ENCODE results near the gene CPSF4.

The CPSF4 gene

DNA sequence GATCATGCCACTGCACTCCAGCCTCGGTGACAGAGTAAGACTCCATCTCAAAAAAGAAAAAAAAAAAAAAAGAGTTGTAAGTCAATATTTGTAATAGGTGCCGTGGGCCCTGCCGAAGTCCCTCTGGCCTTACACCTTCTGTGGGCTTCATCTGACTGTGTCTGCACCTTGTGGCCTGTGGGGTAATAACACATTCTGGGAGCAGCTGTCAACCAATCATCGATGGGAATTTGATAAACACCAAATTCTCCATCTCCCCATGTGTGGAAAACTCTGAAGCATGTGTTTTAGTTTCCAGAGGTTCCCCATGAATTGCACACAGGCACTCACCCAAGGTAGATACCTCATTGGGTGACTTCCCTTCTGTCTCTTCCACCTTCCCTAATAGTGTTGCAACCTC, 50.5 kb downstream of the CPSF4 start:
- peaks cover 13% of the 10 kb centered on the region for H3F3A ChIP-seq (ENCODE audit: insufficient read depth)
- H3K9me3 ChIP-seq (ENCODE audit: insufficient read depth, low read length): peaks cover 6% of the 10 kb centered on the region; the same call in 1 of the 2 replicates
- peaks cover 13% of the 10 kb centered on the region for H3K36me3 ChIP-seq (ENCODE audit: low read length)
- no peak overlapping the region for H2AFZ ChIP-seq (ENCODE audit: low read depth, low read length, severe bottlenecking)
- no peaks in the 10 kb centered on the region for H3K9me2 ChIP-seq (replicated peaks; ENCODE audit: insufficient read depth, low read length)
- H3K79me2 ChIP-seq (ENCODE audit: insufficient read depth, low read length): peaks cover 7% of the 10 kb centered on the region; the same call in 1 of the 2 replicates
- H3K9ac ChIP-seq (ENCODE audit: low read length): no peak overlapping the region
- H3K4me2 ChIP-seq (ENCODE audit: low read depth, low read length, poor library complexity, severe bottlenecking): no peak overlapping the region
- H3K27ac ChIP-seq (ENCODE audit: low read depth, low read length): no peak overlapping the region
- H4K20me1 ChIP-seq (ENCODE audit: low read depth, low read length): no peaks in the 10 kb centered on the region
- H3K4me3 ChIP-seq (ENCODE audit: insufficient read depth, low read length, poor library complexity, severe bottlenecking): no peak overlapping the region
- TF ChIP-seq EZH2phosphoT487 (conservative IDR thresholded peaks at IDR 0.05; ENCODE audit: low read length) (no peak), CTCF (IDR thresholded peaks at IDR 0.05; ENCODE audit: insufficient read depth, low read length, poor library complexity, severe bottlenecking) (no peak)
- no peaks in the 10 kb centered on the region for H3K27me3 ChIP-seq (ENCODE audit: low read length)

DNA sequence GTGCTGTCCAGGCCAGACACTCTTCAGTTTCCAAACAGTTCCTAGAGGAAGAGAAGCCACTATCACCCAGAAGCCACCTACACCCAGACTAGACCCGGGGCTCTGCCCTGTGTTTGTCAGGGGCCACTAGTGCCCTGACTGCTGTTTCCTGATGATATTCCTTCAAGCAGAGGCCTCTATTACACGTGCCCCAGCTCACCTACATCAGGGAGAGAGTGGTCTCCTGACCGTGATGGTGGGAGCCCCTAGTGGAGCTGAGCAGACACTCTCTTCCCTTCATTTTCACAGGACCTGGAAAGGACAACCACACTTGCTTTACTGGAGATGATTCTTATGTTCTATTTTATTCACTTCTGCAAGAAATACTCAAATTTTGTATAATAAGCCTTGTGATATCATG, 52.1 kb downstream of the CPSF4 start:
- no peak overlapping the region for H3K27ac ChIP-seq (ENCODE audit: low read depth, low read length)
- TF ChIP-seq EZH2phosphoT487 (conservative IDR thresholded peaks at IDR 0.05; ENCODE audit: low read length) (no peak), CTCF (IDR thresholded peaks at IDR 0.05; ENCODE audit: insufficient read depth, low read length, poor library complexity, severe bottlenecking) (no peak)
- peaks cover 9% of the 10 kb centered on the region; the same call in 1 of the 2 replicates for H3K9me3 ChIP-seq (ENCODE audit: insufficient read depth, low read length)
- no peak overlapping the region for H3K4me2 ChIP-seq (ENCODE audit: low read depth, low read length, poor library complexity, severe bottlenecking)
- H3K9ac ChIP-seq (ENCODE audit: low read length): no peak overlapping the region
- peaks cover 24% of the 10 kb centered on the region for H3K79me2 ChIP-seq (ENCODE audit: insufficient read depth, low read length)
- H3K36me3 ChIP-seq (ENCODE audit: low read length): peaks cover 21% of the 10 kb centered on the region
- H3K9me2 ChIP-seq (replicated peaks; ENCODE audit: insufficient read depth, low read length): no peaks in the 10 kb centered on the region
- H3K4me3 ChIP-seq (ENCODE audit: insufficient read depth, low read length, poor library complexity, severe bottlenecking): no peak overlapping the region
- no peak overlapping the region for H2AFZ ChIP-seq (ENCODE audit: low read depth, low read length, severe bottlenecking)
- H3K27me3 ChIP-seq (ENCODE audit: low read length): no peaks in the 10 kb centered on the region
- H4K20me1 ChIP-seq (ENCODE audit: low read depth, low read length): no peaks in the 10 kb centered on the region
- peaks cover 13% of the 10 kb centered on the region for H3F3A ChIP-seq (ENCODE audit: insufficient read depth)

DNA sequence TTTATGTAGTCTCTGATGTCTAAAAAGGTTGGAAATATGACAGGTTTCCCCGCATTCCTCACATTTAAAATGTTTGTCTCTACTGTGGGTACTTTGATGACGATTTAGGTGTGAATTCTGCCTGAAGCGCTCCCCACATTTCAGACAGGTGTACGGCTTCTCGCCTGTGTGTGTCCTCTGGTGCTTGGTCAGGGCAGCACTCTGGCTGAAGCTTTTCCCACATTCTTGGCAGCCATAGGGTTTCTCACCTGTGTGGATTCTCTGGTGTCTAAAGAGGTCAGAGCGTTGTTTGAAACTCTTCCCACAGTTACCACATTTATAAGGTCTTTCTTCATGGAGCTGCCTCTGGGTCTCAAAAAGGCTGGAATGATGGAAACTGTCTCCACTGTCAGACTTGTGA, 55.1 kb downstream of the CPSF4 start:
- no peaks in the 10 kb centered on the region for H3K9me2 ChIP-seq (replicated peaks; ENCODE audit: insufficient read depth, low read length)
- no peak for TF ChIP-seq CTCF (IDR thresholded peaks at IDR 0.05; ENCODE audit: insufficient read depth, low read length, poor library complexity, severe bottlenecking)
- TF ChIP-seq EZH2phosphoT487 (conservative IDR thresholded peaks at IDR 0.05; ENCODE audit: low read length): no peak
- no peak overlapping the region for H2AFZ ChIP-seq (ENCODE audit: low read depth, low read length, severe bottlenecking)
- H3K27ac ChIP-seq (ENCODE audit: low read depth, low read length): no peak overlapping the region
- H3F3A ChIP-seq (ENCODE audit: insufficient read depth): peaks cover 20% of the 10 kb centered on the region
- H3K4me2 ChIP-seq (ENCODE audit: low read depth, low read length, poor library complexity, severe bottlenecking): no peak overlapping the region
- H3K9ac ChIP-seq (ENCODE audit: low read length): no peak overlapping the region
- H4K20me1 ChIP-seq (ENCODE audit: low read depth, low read length): peaks cover 6% of the 10 kb centered on the region; the same call in 1 of the 2 replicates
- peaks cover 53% of the 10 kb centered on the region for H3K79me2 ChIP-seq (ENCODE audit: insufficient read depth, low read length)
- peaks cover 9% of the 10 kb centered on the region; the same call in 1 of the 2 replicates for H3K9me3 ChIP-seq (ENCODE audit: insufficient read depth, low read length)
- H3K4me3 ChIP-seq (ENCODE audit: insufficient read depth, low read length, poor library complexity, severe bottlenecking): no peak overlapping the region
- H3K27me3 ChIP-seq (ENCODE audit: low read length): no peaks in the 10 kb centered on the region
- H3K36me3 ChIP-seq (ENCODE audit: low read length): peaks cover 21% of the 10 kb centered on the region
